B cell (primary cell): Measurements from ENCODE around the gene GCH1. TPM values are rescaled to one million over a fixed set of nuclear protein-coding genes. Genes with fewer than 3 reads are reported as not detected.

ENCODE experiments used
- ATAC-seq: fragments of 200-7000 bp; cut with Tn5 transposase; one replicate; pipeline ENCODE4 v1.10.0; 2021; ENCODE audit warnings: low read depth, mild to moderate bottlenecking, moderate number of reproducible peaks, moderate library complexity
- CTCF ChIA-PET: fragments of 350-600 bp; sonication (Branson Sonifier 250); formaldehyde crosslinking; loops from one replicate; lab custom pipeline; 2021; ENCODE audit warnings: antibody characterized with exemption, inconsistent platforms; lab: Charles Lee
- POLR2A ChIA-PET: fragments of 350-600 bp; sonication (Branson Sonifier 250); formaldehyde crosslinking; loops from one replicate; lab custom pipeline; 2021; ENCODE audit warnings: antibody characterized with exemption; lab: Charles Lee
- DNase-seq: peaks from one replicate; pipeline ENCODE4 v3.0.0; 2013
- H2AFZ ChIP-seq: 2 replicates; pipeline ENCODE4 v1.6.1; 2012; ENCODE audit warnings: mild to moderate bottlenecking, low read depth, low read length; ENCODE audit not compliant: insufficient read depth, poor library complexity, severe bottlenecking
- H3K27ac ChIP-seq, 2 donors: 1 replicate in 1 of 2; 2 replicates in 1 of 2; pipeline ENCODE4 v1.5.1; 2012 to 2013; ENCODE audit warnings: low read length in 2 of 2, mild to moderate bottlenecking in 2 of 2, moderate library complexity in 1 of 2
- H3K27me3 ChIP-seq, 4 experiments: fragments of 200-600 bp in 1 of 4; sonication (generic) in 1 of 4; replicated peaks in 1 of 4; 1 replicate in 2 of 4; 2 replicates in 2 of 4; pipeline versions ENCODE4 v1.6.1 to v1.7.0; 2013 to 2016; ENCODE audit warnings: low read length in 3 of 4, mild to moderate bottlenecking in 2 of 4, mixed read lengths in 1 of 4, moderate library complexity in 1 of 4; ENCODE audit not compliant: insufficient read depth in 4 of 4, control insufficient read depth in 3 of 4; ENCODE audit errors: control extremely low read depth in 1 of 4
- H3K36me3 ChIP-seq, 2 experiments: replicated peaks in 1 of 2; 1 replicate in 1 of 2; 2 replicates in 1 of 2; pipeline versions ENCODE4 v1.6.1 to v1.7.1; 2013; ENCODE audit warnings: low read length in 1 of 2; ENCODE audit not compliant: insufficient read depth in 2 of 2, control insufficient read depth in 1 of 2; ENCODE audit errors: control extremely low read depth in 1 of 2, extremely low read depth in 1 of 2
- H3K4me1 ChIP-seq, 2 donors: fragments of 200-600 bp in 1 of 2; sonication (generic) in 1 of 2; 1 replicate in 1 of 2; 2 replicates in 1 of 2; pipeline versions ENCODE4 v1.5.1 to v1.6.1; 2013 to 2017; ENCODE audit warnings: low read length in 2 of 2; ENCODE audit not compliant: control insufficient read depth in 2 of 2, insufficient read depth in 2 of 2
- H3K4me2 ChIP-seq: replicated peaks from 2 replicates; pipeline ENCODE3; 2012; ENCODE audit warnings: mild to moderate bottlenecking, low read depth, low read length; ENCODE audit not compliant: poor library complexity, severe bottlenecking
- H3K4me3 ChIP-seq, 5 experiments: fragments of 200-600 bp in 1 of 5; sonication (generic) in 1 of 5; 1 replicate in 3 of 5; 2 replicates in 2 of 5; pipeline versions ENCODE4 v1.5.1 to v1.7.0; 2011 to 2016; ENCODE audit warnings: low read length in 4 of 5, mild to moderate bottlenecking in 4 of 5, low read depth in 2 of 5, control low read depth in 1 of 5, moderate library complexity in 1 of 5; ENCODE audit not compliant: insufficient read depth in 1 of 5; ENCODE audit errors: control extremely low read depth in 1 of 5, extremely low read depth in 1 of 5
- H3K79me2 ChIP-seq: fragments of 200-600 bp; sonication (generic); one replicate; pipeline ENCODE4 v1.6.0; 2016; ENCODE audit warnings: low read length; ENCODE audit not compliant: control insufficient read depth, insufficient read depth
- H3K9ac ChIP-seq: fragments of 200-600 bp; sonication (generic); 2 replicates; pipeline ENCODE4 v1.6.1; 2017; ENCODE audit warnings: mild to moderate bottlenecking, low read length, moderate library complexity
- H3K9me3 ChIP-seq, 3 donors: one replicate each; pipeline versions ENCODE4 v1.6.1 to v1.7.1; 2013; ENCODE audit warnings: low read length in 2 of 3; ENCODE audit not compliant: control insufficient read depth in 2 of 3, insufficient read depth in 1 of 3; ENCODE audit errors: control extremely low read depth in 1 of 3
- H4K20me1 ChIP-seq: 2 replicates; pipeline ENCODE4 v1.6.0; 2012; ENCODE audit warnings: mild to moderate bottlenecking, low read length; ENCODE audit not compliant: insufficient read depth, control insufficient read depth, poor library complexity, severe bottlenecking
- H3K27ac Mint-ChIP-seq: one replicate; pipeline ENCODE4 v1.8.0; 2021; ENCODE audit warnings: mixed read lengths
- H3K27me3 Mint-ChIP-seq: one replicate; pipeline ENCODE4 v1.8.0; 2021; ENCODE audit warnings: mixed read lengths
- H3K4me1 Mint-ChIP-seq: one replicate; pipeline ENCODE4 v1.8.0; 2021; ENCODE audit warnings: mixed read lengths
- H3K4me3 Mint-ChIP-seq: one replicate; pipeline ENCODE4 v1.8.0; 2021; ENCODE audit warnings: mixed read lengths
- H3K9me3 Mint-ChIP-seq: one replicate; pipeline ENCODE4 v1.8.0; 2022; ENCODE audit warnings: mixed read lengths; ENCODE audit not compliant: insufficient read depth
- CTCF ChIP-seq: fragments of 200-600 bp; IDR thresholded peaks from one replicate; pipeline ENCODE4 v1.8.0; 2022; ENCODE audit warnings: antibody characterized with exemption, mild to moderate bottlenecking
- EZH2 ChIP-seq: IDR thresholded peaks from 2 replicates; pipeline ENCODE4 v1.6.1; 2012; ENCODE audit warnings: borderline replicate concordance, low read depth, mild to moderate bottlenecking, moderate library complexity, low read length; ENCODE audit not compliant: insufficient read depth, poor library complexity, severe bottlenecking
- WGBS: methylation state at CpG from one replicate; pipeline ENCODE4 v1.1.5; 2013; ENCODE audit warnings: missing lambda C conversion rate; ENCODE audit not compliant: insufficient coverage; 5-methylcytosine and 5-hydroxymethylcytosine counted together
- intact Hi-C: fragments of 100-400 bp; cut with micrococcal nuclease; formaldehyde crosslinking; loops from one replicate; pipeline ENCODE4 v1.10.0; 2022
- polyA plus RNA-seq: library from polyadenylated mRNA; depleted of rRNA; stranded (reverse); fragments of >200 nt; gene quantifications from 2 replicates; pipeline ENCODE4 v1.2.3, GENCODE V29; 2012
- total RNA-seq, 2 donors: library from RNA; stranded (reverse); fragments of 120-200 nt in 1 of 2; gene quantifications; 1 replicate in 1 of 2; 2 replicates in 1 of 2; pipeline versions ENCODE4 v1.2.3 to v1.2.4, GENCODE V29; 2013 to 2022

GCH1 gene
- total and polyA plus RNA-seq, 2 donors (not counting 1 experiment from before 2014, with no cell fraction given), result 17.0 to 24.6 TPM

GRCh38 chr14:54919330-54919729 is 16.7 kb upstream of the GCH1 start:
- DNase-seq (no peak), ATAC-seq (no peak)
- Histone ChIP-seq H3K9me3 (no peaks in the 10 kb centered on the region), H3K4me2 (no peak overlapping the region), H2AFZ (no peak overlapping the region), H3K36me3 (no peaks in the 10 kb centered on the region), H3K27ac (no peak overlapping the region), H4K20me1 (no peaks in the 10 kb centered on the region), H3K4me3 (no peak overlapping the region), H3K27me3 (peaks cover 0 to 2% (median 0%) of the 10 kb centered on the region in 4 experiments), H3K79me2 (no peaks in the 10 kb centered on the region), H3K4me1 (no peaks in the 10 kb centered on the region), H3K9ac (no peak overlapping the region)
- no peak overlapping the region for H3K27ac Mint-ChIP-seq
- no peaks in the 10 kb centered on the region for H3K9me3 Mint-ChIP-seq
- TF ChIP-seq CTCF (no peak), EZH2 (no peak)
- H3K4me1 Mint-ChIP-seq, result no peaks in the 10 kb centered on the region
- peaks cover 5% of the 10 kb centered on the region for H3K27me3 Mint-ChIP-seq
- H3K4me3 Mint-ChIP-seq, result no peak overlapping the region
- POLR2A ChIA-PET, result no interaction called here
- intact Hi-C loops, result no loop called here
- CTCF ChIA-PET, result interaction anchor here (1.1 kb wide), 1 partner anchor 114 kb away, joined by 3 read pairs; no protein-coding TSS in a partner anchor

- H3K27me3 ChIP-seq, result peaks cover 0 to 2% (median 0%) of the 10 kb centered on the region in 4 experiments
- Mint-ChIP-seq H3K27me3 (peaks cover 5% of the 10 kb centered on the region), H3K4me3 (no peak overlapping the region), H3K4me1 (no peaks in the 10 kb centered on the region), H3K9me3 (no peaks in the 10 kb centered on the region), H3K27ac (no peak overlapping the region)
- DNase-seq (no peak), ATAC-seq (no peak)
- no peak overlapping the region for H3K4me3 ChIP-seq
- WGBS, result 86% methylated on average over 1 of the region's 5 CpGs
- no peak overlapping the region for H3K4me2 ChIP-seq
- ChIA-PET CTCF (interaction anchor here (1.1 kb wide), 1 partner anchor 113 kb away, joined by 3 read pairs; no protein-coding TSS in a partner anchor), POLR2A (no interaction called here)
- no peak overlapping the region for H2AFZ ChIP-seq
- no peaks in the 10 kb centered on the region for H3K79me2 ChIP-seq
- TF ChIP-seq EZH2 (no peak), CTCF (no peak)
- H3K27ac ChIP-seq, result no peak overlapping the region
- no peak overlapping the region for H3K9ac ChIP-seq
- H3K36me3 ChIP-seq, result no peaks in the 10 kb centered on the region
- no peaks in the 10 kb centered on the region for H3K4me1 ChIP-seq
- no peaks in the 10 kb centered on the region for H4K20me1 ChIP-seq
- no peaks in the 10 kb centered on the region for H3K9me3 ChIP-seq
- intact Hi-C loops, result no loop called here
These were observed 15.8 kb upstream of the GCH1 start for GRCh38 chr14:54918427-54918826.
